Activated naive CD4-positive, alpha-beta T cell treated with anti-CD3 and anti-CD28 coated beads for 36 hours (primary cell): Measurements from ENCODE around the gene HPN. TPM values are rescaled to one million over a fixed set of nuclear protein-coding genes. Genes with fewer than 3 reads are reported as not detected.

Experiments used
- CTCF ChIA-PET: fragments of 350-600 bp; sonication (Branson Sonifier 250); formaldehyde crosslinking; loops from one replicate; lab custom pipeline; 2021; ENCODE audit warnings: antibody characterized with exemption; lab: Charles Lee
- DNase-seq: peaks from one replicate; pipeline ENCODE4 v3.0.0-alpha.2; 2020
- H3K27ac Mint-ChIP-seq: one replicate; pipeline ENCODE4 v1.8.0; 2021; ENCODE audit warnings: mild to moderate bottlenecking, mixed read lengths
- H3K27me3 Mint-ChIP-seq: one replicate; pipeline ENCODE4 v1.8.0; 2021; ENCODE audit warnings: low read depth, mixed read lengths
- H3K36me3 Mint-ChIP-seq: one replicate; pipeline ENCODE4 v1.8.0; 2021; ENCODE audit warnings: low read depth, mixed read lengths
- H3K4me1 Mint-ChIP-seq: one replicate; pipeline ENCODE4 v1.8.0; 2021; ENCODE audit warnings: low read depth, mixed read lengths
- H3K4me3 Mint-ChIP-seq: one replicate; pipeline ENCODE4 v1.8.0; 2021; ENCODE audit warnings: mild to moderate bottlenecking, moderate library complexity, mixed read lengths
- H3K9me3 Mint-ChIP-seq: one replicate; pipeline ENCODE4 v1.8.0; 2021; ENCODE audit warnings: mixed read lengths
- intact Hi-C: fragments of 100-400 bp; cut with micrococcal nuclease; formaldehyde crosslinking; loops from one replicate; pipeline ENCODE4 v1.15.1; 2023
- total RNA-seq, 2 experiments: library from RNA; stranded (reverse); gene quantifications; one replicate each; pipeline ENCODE4 v1.2.3, GENCODE V29; 2021

The HPN gene
- total RNA-seq, 2 experiments from 2014 or later, result not detected

GRCh38 chr19:35086455-35086854 is 44.9 kb downstream of the HPN start:
- intact Hi-C loops, result no loop called here
- H3K9me3 Mint-ChIP-seq, result no peaks in the 10 kb centered on the region
- DNase-seq, result no peak
- no peak overlapping the region for H3K27ac Mint-ChIP-seq
- H3K4me3 Mint-ChIP-seq, result no peak overlapping the region
- CTCF ChIA-PET, result interaction anchor here (2.6 to 3.9 kb wide), 2 partner anchors 20 to 42 kb away, joined by 23 to 24 read pairs; no protein-coding TSS in a partner anchor
- no peaks in the 10 kb centered on the region for H3K36me3 Mint-ChIP-seq
- H3K4me1 Mint-ChIP-seq, result peaks cover 1% of the 10 kb centered on the region
- peaks cover 5% of the 10 kb centered on the region for H3K27me3 Mint-ChIP-seq

DNA sequence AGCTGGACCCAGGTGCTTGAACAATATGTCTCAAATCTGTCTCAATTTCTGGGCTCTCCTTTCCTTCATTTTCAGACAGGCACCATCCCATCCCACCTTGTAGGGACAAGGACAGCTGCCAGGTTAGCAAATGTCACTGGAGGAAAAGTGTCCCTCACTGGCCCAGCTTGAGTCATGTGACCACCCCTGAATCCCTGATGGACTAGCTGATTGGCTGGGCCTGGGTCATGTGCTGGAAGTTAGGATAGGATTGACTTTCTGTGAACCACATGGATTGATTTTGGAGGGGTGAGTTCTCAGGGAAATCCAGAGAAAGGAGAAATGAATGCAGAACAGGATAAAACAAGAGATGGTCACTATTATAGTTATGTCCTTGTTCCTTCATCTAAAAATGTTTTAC is 45.9 kb downstream of the HPN start:
- Mint-ChIP-seq H3K9me3 (no peaks in the 10 kb centered on the region), H3K27me3 (peaks cover 5% of the 10 kb centered on the region), H3K4me3 (no peak overlapping the region), H3K36me3 (no peaks in the 10 kb centered on the region), H3K27ac (no peak overlapping the region), H3K4me1 (peaks cover 1% of the 10 kb centered on the region)
- no peak for DNase-seq
- CTCF ChIA-PET, result interaction anchor here (0.9 to 3.9 kb wide), 4 partner anchors 20 to 43 kb away, joined by 3 to 24 read pairs (median 14); no protein-coding TSS in a partner anchor
- intact Hi-C loops, result no loop called here

- Mint-ChIP-seq H3K9me3 (no peaks in the 10 kb centered on the region), H3K27me3 (peaks cover 5% of the 10 kb centered on the region), H3K4me3 (no peak overlapping the region), H3K4me1 (peaks cover 1% of the 10 kb centered on the region), H3K36me3 (no peaks in the 10 kb centered on the region), H3K27ac (no peak overlapping the region)
- DNase-seq, result no peak
- CTCF ChIA-PET, result interaction anchor here (0.6 to 3.9 kb wide), 3 partner anchors 44 to 112 kb away, joined by 3 to 23 read pairs (median 3); no protein-coding TSS in a partner anchor
- intact Hi-C loops, result no loop called here
Measured at GRCh38 chr19:35088131-35088913, 46.8 kb downstream of the HPN start.

GRCh38 chr19:35089554-35089953 is 48.0 kb downstream of the HPN start:
- no peak overlapping the region for H3K4me3 Mint-ChIP-seq
- intact Hi-C loops, result no loop called here
- no peak for DNase-seq
- H3K36me3 Mint-ChIP-seq, result no peaks in the 10 kb centered on the region
- H3K27me3 Mint-ChIP-seq, result peaks cover 5% of the 10 kb centered on the region
- CTCF ChIA-PET, result interaction anchor here (0.7 to 4.3 kb wide), 10 partner anchors 8 to 122 kb away, joined by 3 to 23 read pairs (median 3); no protein-coding TSS in a partner anchor
- no peak overlapping the region for H3K27ac Mint-ChIP-seq
- H3K4me1 Mint-ChIP-seq, result peaks cover 1% of the 10 kb centered on the region
- H3K9me3 Mint-ChIP-seq, result no peaks in the 10 kb centered on the region

DNA sequence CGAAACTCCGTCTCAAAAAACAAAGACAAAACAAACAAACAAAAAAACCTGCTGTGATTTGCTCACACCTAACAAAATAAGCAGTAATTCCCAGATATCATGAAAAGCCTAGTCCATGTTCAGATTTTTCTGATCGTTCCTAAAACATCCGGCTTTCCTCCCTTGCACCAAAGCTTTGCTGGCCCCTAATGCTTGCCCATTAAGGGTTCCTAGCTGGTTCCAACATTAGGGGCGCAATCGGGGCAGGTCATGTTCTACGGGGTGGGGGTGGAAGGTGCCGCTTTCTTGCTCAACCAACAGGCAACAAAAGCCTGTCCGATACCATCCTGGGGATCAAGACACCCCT is 48.6 kb downstream of the HPN start:
- Mint-ChIP-seq H3K36me3 (no peaks in the 10 kb centered on the region), H3K9me3 (no peaks in the 10 kb centered on the region), H3K27ac (no peak overlapping the region), H3K27me3 (peaks cover 5% of the 10 kb centered on the region), H3K4me1 (peaks cover 1% of the 10 kb centered on the region), H3K4me3 (no peak overlapping the region)
- intact Hi-C loops, result loop anchor here (1.0 kb wide), 4 partner anchors 23 to 451 kb away; no protein-coding TSS in a partner anchor
- CTCF ChIA-PET, result interaction anchor here (0.7 to 4.3 kb wide), 10 partner anchors 8 to 122 kb away, joined by 3 to 23 read pairs (median 3); no protein-coding TSS in a partner anchor
- DNase-seq, result no peak

DNA sequence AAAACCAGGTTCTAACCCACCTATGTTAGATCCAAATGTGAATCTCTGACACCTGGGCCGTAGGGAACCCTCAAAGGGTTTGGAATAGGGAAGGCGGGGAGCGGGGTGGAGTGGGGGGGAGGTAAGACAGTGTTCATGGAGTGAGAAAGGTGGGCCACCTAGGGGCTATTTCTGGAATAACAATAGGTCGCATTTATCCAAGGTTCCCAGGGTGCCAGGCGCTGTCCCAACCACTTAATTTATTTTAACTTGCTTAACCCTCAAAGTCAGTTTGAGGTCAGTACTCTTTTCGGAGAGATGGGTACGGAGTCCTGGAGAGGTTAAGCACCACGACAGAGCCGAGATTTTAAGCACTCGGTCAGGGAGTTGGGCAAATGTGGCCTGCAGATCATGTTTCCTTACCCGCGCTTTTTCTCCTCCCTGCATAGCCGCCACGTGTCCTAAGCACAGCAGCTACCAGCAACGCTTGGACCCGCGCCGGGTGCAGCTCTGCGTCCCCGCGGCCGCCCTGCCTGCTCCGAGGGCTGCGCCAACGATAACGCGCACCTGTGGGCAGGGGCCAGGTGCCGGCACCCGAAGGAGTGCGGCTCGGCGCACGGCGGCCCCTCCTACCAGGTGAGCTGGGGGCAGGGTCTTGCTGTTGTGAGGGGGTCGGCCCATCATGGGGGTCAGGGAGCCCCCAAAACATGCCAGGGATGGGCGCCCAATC is 49.1 kb downstream of the HPN start:
- intact Hi-C loops, result loop anchor here (1.0 kb wide), 4 partner anchors 23 to 451 kb away; no protein-coding TSS in a partner anchor

GRCh38 chr19:35093430-35093829 is 51.9 kb downstream of the HPN start:
- H3K4me3 Mint-ChIP-seq, result no peak overlapping the region
- H3K9me3 Mint-ChIP-seq, result no peaks in the 10 kb centered on the region
- DNase-seq, result no peak
- peaks cover 5% of the 10 kb centered on the region for H3K27me3 Mint-ChIP-seq
- no peak overlapping the region for H3K27ac Mint-ChIP-seq
- intact Hi-C loops, result no loop called here
- peaks cover 1% of the 10 kb centered on the region for H3K4me1 Mint-ChIP-seq
- CTCF ChIA-PET, result interaction anchor here (0.6 to 4.3 kb wide), 4 partner anchors 9 to 50 kb away, joined by 3 to 23 read pairs (median 14); no protein-coding TSS in a partner anchor
- no peaks in the 10 kb centered on the region for H3K36me3 Mint-ChIP-seq

More for the DNA sequence above, 49.1 kb downstream of the HPN start:
- peak; percentile 64 for DNase-seq
- H3K4me1 Mint-ChIP-seq, result peaks cover 1% of the 10 kb centered on the region
- H3K36me3 Mint-ChIP-seq, result no peaks in the 10 kb centered on the region
- no peak overlapping the region for H3K27ac Mint-ChIP-seq
- CTCF ChIA-PET, result interaction anchor here (0.7 to 4.3 kb wide), 12 partner anchors 9 to 123 kb away, joined by 3 to 23 read pairs (median 4); no protein-coding TSS in a partner anchor
- H3K4me3 Mint-ChIP-seq, result no peak overlapping the region
- no peaks in the 10 kb centered on the region for H3K9me3 Mint-ChIP-seq
- H3K27me3 Mint-ChIP-seq, result peaks cover 5% of the 10 kb centered on the region

GRCh38 chr19:35093941-35094647 is 52.6 kb downstream of the HPN start:
- intact Hi-C loops, result no loop called here
- CTCF ChIA-PET, result interaction anchor here (0.6 kb wide), 1 partner anchor 8 kb away, joined by 3 read pairs; no protein-coding TSS in a partner anchor
- Mint-ChIP-seq H3K9me3 (no peaks in the 10 kb centered on the region), H3K36me3 (no peaks in the 10 kb centered on the region), H3K27me3 (peaks cover 5% of the 10 kb centered on the region), H3K27ac (no peak overlapping the region), H3K4me1 (peaks cover 1% of the 10 kb centered on the region), H3K4me3 (no peak overlapping the region)
- no peak for DNase-seq

DNA sequence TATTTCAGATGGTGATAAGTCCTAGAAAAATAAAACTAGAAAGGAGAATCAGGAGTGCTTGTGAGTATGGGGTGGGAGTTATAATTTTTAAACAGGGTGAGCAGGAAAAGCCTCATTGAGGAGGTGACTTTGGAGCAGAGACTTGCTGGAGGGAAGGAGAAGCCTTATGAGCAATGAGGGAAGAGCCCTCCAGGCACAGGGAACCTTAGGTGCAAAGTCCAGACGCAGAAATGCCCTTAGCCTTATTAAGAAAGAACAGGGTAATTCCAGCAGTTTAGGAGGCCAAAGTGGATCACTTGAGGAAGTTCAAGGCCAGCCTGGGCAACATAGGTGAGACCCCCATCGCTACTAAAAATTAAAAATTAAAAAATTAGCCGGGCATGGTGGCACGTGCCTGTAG is 53.1 kb downstream of the HPN start:
- Mint-ChIP-seq H3K9me3 (no peaks in the 10 kb centered on the region), H3K27ac (no peak overlapping the region), H3K4me1 (peaks cover 1% of the 10 kb centered on the region), H3K27me3 (peaks cover 4% of the 10 kb centered on the region), H3K36me3 (no peaks in the 10 kb centered on the region), H3K4me3 (no peak overlapping the region)
- CTCF ChIA-PET, result no interaction called here
- DNase-seq, result no peak
- intact Hi-C loops, result no loop called here

DNA sequence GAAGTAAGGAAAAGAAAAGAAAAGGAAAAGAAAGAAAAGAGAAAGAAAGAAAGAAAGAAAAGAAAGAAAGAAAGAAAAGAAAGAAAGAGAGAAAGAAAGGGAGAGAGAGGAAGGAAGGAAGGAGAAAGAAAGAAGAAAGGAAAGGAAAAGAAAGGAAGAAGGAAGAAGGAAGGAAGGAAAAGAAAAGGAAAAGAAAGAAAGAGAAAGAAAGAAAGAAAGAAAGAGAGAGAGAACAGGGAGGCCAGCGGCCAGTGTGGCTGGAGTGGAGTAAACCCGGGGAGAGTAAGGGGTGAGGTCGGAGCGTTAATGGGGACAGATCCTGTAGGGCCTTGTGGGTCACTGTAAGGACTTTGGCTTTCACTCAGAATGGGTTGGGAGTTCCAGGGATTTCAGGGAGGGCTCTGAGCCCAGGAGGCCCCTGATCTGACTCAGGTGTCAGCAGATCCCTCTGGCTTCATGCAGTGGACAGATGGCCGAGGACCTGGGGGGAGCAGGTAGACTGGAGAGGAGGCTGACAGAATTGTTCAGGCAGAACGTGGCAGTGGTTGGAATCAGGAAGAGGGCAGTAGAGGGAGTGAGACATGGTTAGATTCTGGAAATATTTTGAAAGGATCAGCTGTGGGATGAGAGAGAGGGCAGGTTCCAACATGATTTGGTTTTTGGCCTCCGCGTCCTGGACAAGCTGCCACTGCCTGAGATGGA is 54.3 kb downstream of the HPN start:
- CTCF ChIA-PET, result interaction anchor here (2.1 kb wide), 1 partner anchor 52 kb away, joined by 5 read pairs; no protein-coding TSS in a partner anchor
- intact Hi-C loops, result no loop called here

DNA sequence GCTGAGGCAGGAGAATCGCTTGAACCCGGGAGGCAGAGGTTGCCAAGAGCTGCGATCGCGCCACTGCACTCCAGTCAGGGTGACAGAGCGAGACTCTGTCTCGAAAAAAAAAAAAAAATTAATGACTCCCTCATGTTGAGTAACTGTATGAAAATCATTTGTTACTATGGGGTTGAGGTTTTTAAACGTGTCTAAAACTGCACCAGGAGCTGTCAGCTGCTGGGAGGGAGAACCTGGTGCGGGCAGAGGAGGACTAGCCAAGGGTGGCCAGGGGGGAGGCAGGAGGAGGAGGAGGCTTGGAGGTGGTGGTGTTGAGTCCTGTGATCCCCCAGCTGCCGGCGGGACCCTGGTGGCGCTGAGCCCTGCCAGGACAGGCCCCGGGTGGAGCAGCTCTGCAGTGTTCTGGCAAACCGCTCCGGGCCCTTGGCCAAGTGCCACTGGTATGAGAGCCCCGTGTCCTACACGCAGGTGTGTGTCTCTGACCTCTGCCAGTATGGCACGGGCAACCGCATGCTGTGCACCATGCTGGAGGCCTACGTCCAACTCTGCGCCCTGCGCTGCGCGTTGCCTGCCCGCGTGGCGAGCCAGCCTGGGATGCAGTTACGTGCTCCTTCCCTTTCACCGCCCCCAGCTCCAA is 57.0 kb downstream of the HPN start:
- CTCF ChIA-PET, result interaction anchor here (0.6 kb wide), 1 partner anchor 406 kb away, joined by 4 read pairs; no protein-coding TSS in a partner anchor
- H3K27ac Mint-ChIP-seq, result no peak overlapping the region
- no peaks in the 10 kb centered on the region for H3K9me3 Mint-ChIP-seq
- H3K27me3 Mint-ChIP-seq, result no peaks in the 10 kb centered on the region
- no peak overlapping the region for H3K4me3 Mint-ChIP-seq
- no peak for DNase-seq
- no peaks in the 10 kb centered on the region for H3K36me3 Mint-ChIP-seq
- intact Hi-C loops, result no loop called here
- H3K4me1 Mint-ChIP-seq, result no peaks in the 10 kb centered on the region

More for the DNA sequence above, 54.3 kb downstream of the HPN start:
- Mint-ChIP-seq H3K9me3 (no peaks in the 10 kb centered on the region), H3K4me1 (no peaks in the 10 kb centered on the region), H3K4me3 (no peak overlapping the region), H3K27ac (no peak overlapping the region), H3K36me3 (no peaks in the 10 kb centered on the region), H3K27me3 (no peaks in the 10 kb centered on the region)
- no peak for DNase-seq
